Caco-2 (cell line): ENCODE measurements around the gene BRIP1. TPM values are rescaled to one million over a fixed set of nuclear protein-coding genes. Genes with fewer than 3 reads are reported as not detected.

Experiments used
- BruUV-seq: library from RNA; stranded (reverse); fragments of 400-500 nt; replicated peaks from 2 replicates; lab custom pipeline; 2021; lab: Mats Ljungman, UMichigan
- CTCF ChIA-PET: fragments of 300-600 bp; sonication (Branson Sonifier 250); formaldehyde crosslinking; loops from one replicate; lab custom pipeline; 2022; ENCODE audit warnings: antibody characterized with exemption; lab: Charles Lee
- POLR2A ChIA-PET: fragments of 300-600 bp; sonication (Branson Sonifier 250); formaldehyde crosslinking; loops from one replicate; lab custom pipeline; 2022; ENCODE audit warnings: antibody characterized with exemption; lab: Charles Lee
- DNase-seq, 2 experiments: peaks; one replicate each; pipeline versions ENCODE4 v3.0.0 to v3.0.0-alpha.2; 2020 to 2022
- H3K27me3 ChIP-seq: replicated peaks from 2 replicates; pipeline ENCODE4 v1.6.0; 2011; ENCODE audit warnings: low read length; ENCODE audit not compliant: control insufficient read depth, insufficient read depth
- H3K36me3 ChIP-seq: 2 replicates; pipeline ENCODE4 v1.5.1; 2011; ENCODE audit warnings: low read length; ENCODE audit not compliant: control insufficient read depth, insufficient read depth
- H3K4me1 ChIP-seq: fragments of 250-450 bp; sonication (Bioruptor Pico); 2 replicates; pipeline ENCODE4 v1.5.1; 2020; ENCODE audit warnings: mild to moderate bottlenecking
- H3K4me3 ChIP-seq: 2 replicates; pipeline ENCODE4 v1.5.1; 2011; ENCODE audit warnings: low read depth, mild to moderate bottlenecking, control low read depth, low read length
- H3K9me3 ChIP-seq: fragments of 250-450 bp; sonication (Bioruptor Pico); 2 replicates; pipeline ENCODE4 v1.5.1; 2020; ENCODE audit warnings: mild to moderate bottlenecking, moderate library complexity
- H3K27ac Mint-ChIP-seq: one replicate; pipeline ENCODE4 v1.8.0; 2022; ENCODE audit warnings: mixed read lengths; ENCODE audit not compliant: unreplicated experiment
- H3K27me3 Mint-ChIP-seq: one replicate; pipeline ENCODE4 v1.8.0; 2022; ENCODE audit warnings: mixed read lengths; ENCODE audit not compliant: insufficient read depth, unreplicated experiment
- H3K36me3 Mint-ChIP-seq: one replicate; pipeline ENCODE4 v1.8.0; 2022; ENCODE audit warnings: mild to moderate bottlenecking, mixed read lengths; ENCODE audit not compliant: insufficient read depth, unreplicated experiment
- H3K4me1 Mint-ChIP-seq: one replicate; pipeline ENCODE4 v1.8.0; 2022; ENCODE audit warnings: low read depth, mixed read lengths; ENCODE audit not compliant: unreplicated experiment
- H3K4me3 Mint-ChIP-seq: one replicate; pipeline ENCODE4 v1.8.0; 2022; ENCODE audit warnings: mild to moderate bottlenecking, moderate library complexity, mixed read lengths; ENCODE audit not compliant: unreplicated experiment
- H3K9me3 Mint-ChIP-seq: one replicate; pipeline ENCODE4 v1.8.0; 2022; ENCODE audit warnings: mixed read lengths; ENCODE audit not compliant: unreplicated experiment
- CTCF ChIP-seq, 2 experiments: fragments of 200-600 bp in 1 of 2; IDR thresholded peaks; 1 replicate in 1 of 2; 2 replicates in 1 of 2; pipeline versions ENCODE4 v1.5.1 to v1.8.0; 2011 to 2022; ENCODE audit warnings: antibody characterized with exemption in 1 of 2, control low read depth in 1 of 2, inconsistent platforms in 1 of 2, low read depth in 1 of 2, low read length in 1 of 2, mild to moderate bottlenecking in 1 of 2, moderate library complexity in 1 of 2; ENCODE audit not compliant: insufficient read depth in 1 of 2, severe bottlenecking in 1 of 2, unreplicated experiment in 1 of 2
- intact Hi-C: fragments of 100-400 bp; cut with micrococcal nuclease; formaldehyde crosslinking; loops from one replicate; pipeline ENCODE4 v1.10.0; 2022; ENCODE audit not compliant: unreplicated experiment
- total RNA-seq: library from RNA; stranded (reverse); gene quantifications from 2 replicates; pipeline ENCODE4 v1.2.3, GENCODE V29; 2022

BRIP1 gene
- total RNA-seq, 1 experiment from 2014 or later = 18.3 TPM

GRCh38 chr17:61842899-61843298 lies 20.4 kb downstream of the BRIP1 start:
- no peaks in the 10 kb centered on the region; the same call in 1 of the 2 replicates for H3K9me3 ChIP-seq
- H3K27ac Mint-ChIP-seq = no peak overlapping the region
- H3K4me1 Mint-ChIP-seq = no peaks in the 10 kb centered on the region
- DNase-seq = no peak
- no peaks in the 10 kb centered on the region for H3K9me3 Mint-ChIP-seq
- no peaks in the 10 kb centered on the region for H3K4me1 ChIP-seq
- H3K27me3 Mint-ChIP-seq = no peaks in the 10 kb centered on the region
- H3K4me3 ChIP-seq = no peak overlapping the region
- no peak for TF ChIP-seq CTCF (IDR thresholded peaks at IDR 0.05; ENCODE audit: insufficient read depth in 1 of 2, low read depth in 1 of 2, low read length in 1 of 2, severe bottlenecking in 1 of 2, unreplicated experiment in 1 of 2)
- ChIA-PET CTCF (no interaction called here), POLR2A (interaction anchor here (0.8 kb wide), 1 partner anchor 20 kb away, joined by 12 read pairs; the partner anchor contains the start of gene BRIP1)
- intact Hi-C loops = no loop called here
- no peak overlapping the region for H3K4me3 Mint-ChIP-seq
- H3K27me3 ChIP-seq = no peaks in the 10 kb centered on the region
- no TSS peak for BruUV-seq
- H3K36me3 Mint-ChIP-seq = peaks cover 27% of the 10 kb centered on the region
- H3K36me3 ChIP-seq = no peaks in the 10 kb centered on the region

- Mint-ChIP-seq H3K36me3 (no peaks in the 10 kb centered on the region), H3K27ac (no peak overlapping the region), H3K27me3 (no peaks in the 10 kb centered on the region), H3K4me3 (no peak overlapping the region), H3K9me3 (no peaks in the 10 kb centered on the region), H3K4me1 (no peaks in the 10 kb centered on the region)
- no peaks in the 10 kb centered on the region for H3K27me3 ChIP-seq
- H3K36me3 ChIP-seq = no peaks in the 10 kb centered on the region
- no peak for DNase-seq
- BruUV-seq = no TSS peak
- no peaks in the 10 kb centered on the region for H3K4me1 ChIP-seq
- no peak for TF ChIP-seq CTCF (IDR thresholded peaks at IDR 0.05; ENCODE audit: insufficient read depth in 1 of 2, low read depth in 1 of 2, low read length in 1 of 2, severe bottlenecking in 1 of 2, unreplicated experiment in 1 of 2)
- no peaks in the 10 kb centered on the region; the same call in 1 of the 2 replicates for H3K9me3 ChIP-seq
- CTCF ChIA-PET = interaction anchor here (0.5 kb wide), 1 partner anchor 252 kb away, joined by 4 read pairs; no protein-coding TSS in a partner anchor
- POLR2A ChIA-PET = no interaction called here
- intact Hi-C loops = no loop called here
- no peak overlapping the region for H3K4me3 ChIP-seq
These were observed 24.0 kb downstream of the BRIP1 start for GRCh38 chr17:61839300-61839786.

GRCh38 chr17:61837175-61838051 lies 25.9 kb downstream of the BRIP1 start:
- H3K4me1 Mint-ChIP-seq = no peaks in the 10 kb centered on the region
- peak; percentile 51 to 59 for DNase-seq
- H3K9me3 ChIP-seq = no peaks in the 10 kb centered on the region
- no peaks in the 10 kb centered on the region for H3K27me3 Mint-ChIP-seq
- H3K36me3 Mint-ChIP-seq = peaks cover 5% of the 10 kb centered on the region
- intact Hi-C loops = loop anchor here (1.0 kb wide), 2 partner anchors 201 to 425 kb away; no protein-coding TSS in a partner anchor
- no peak overlapping the region for H3K27ac Mint-ChIP-seq
- no peak overlapping the region for H3K4me3 Mint-ChIP-seq
- no peaks in the 10 kb centered on the region for H3K36me3 ChIP-seq
- TF ChIP-seq CTCF (IDR thresholded peaks at IDR 0.05; ENCODE audit: insufficient read depth in 1 of 2, low read depth in 1 of 2, low read length in 1 of 2, severe bottlenecking in 1 of 2, unreplicated experiment in 1 of 2) = peak; percentile 88 to 90
- H3K4me1 ChIP-seq = peaks cover 4% of the 10 kb centered on the region; the same call in 1 of the 2 replicates
- no peaks in the 10 kb centered on the region for H3K9me3 Mint-ChIP-seq
- no peaks in the 10 kb centered on the region for H3K27me3 ChIP-seq
- BruUV-seq = no TSS peak
- H3K4me3 ChIP-seq = no peak overlapping the region
- CTCF ChIA-PET = no interaction called here
- POLR2A ChIA-PET = no interaction called here
